ENCODE results near the gene CLK2. TPM values are rescaled to one million over a fixed set of nuclear protein-coding genes. Genes with fewer than 3 reads are reported as not detected.

CLK2 gene
- total and polyA plus RNA-seq, 2 donors (not counting 3 experiments of a cell fraction or from before 2014, with no cell fraction given) = 69.1 to 80.9 TPM

DNA sequence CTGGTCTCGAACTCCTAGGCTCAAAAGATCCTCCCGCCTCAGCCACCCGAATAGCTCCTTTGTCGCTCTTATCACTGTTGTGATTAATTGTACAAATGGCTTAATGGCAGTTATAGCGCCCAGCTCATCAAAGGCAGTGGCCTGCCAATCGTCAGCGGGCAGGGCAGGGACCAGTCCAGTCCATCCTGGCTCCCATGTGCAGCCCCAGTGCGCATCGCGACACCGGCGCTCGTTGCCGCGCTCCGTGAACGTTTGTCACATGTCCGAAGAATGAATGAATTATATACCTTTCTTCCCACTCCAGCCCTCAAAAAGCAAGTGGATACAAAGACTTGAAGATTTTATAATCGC, 46.4 kb downstream of the CLK2 start:
- peak overlapping the region; percentile 53 for H3K9ac ChIP-seq (replicated peaks; ENCODE audit: extremely low read depth, insufficient read depth, low read length)
- peak overlapping the region; percentile 55 for H3K4me2 ChIP-seq (ENCODE audit: insufficient read depth, low read length)
- dilution Hi-C loops (cut with MboI; ENCODE audit: extremely low pct_ligation_motif_present, low sequenced_read_pairs) (no loop called here), intact Hi-C loops (cut with micrococcal nuclease) (loop anchor here (1.0 to 5.0 kb wide), 4 partner anchors 17 to 51 kb away; partner anchors contain the start of gene THBS3)
- peak overlapping the region; percentile 63 for H3K27ac ChIP-seq (ENCODE audit: insufficient read depth, low read depth, low read length)
- no peaks in the 10 kb centered on the region for H4K20me1 ChIP-seq (replicated peaks; ENCODE audit: control insufficient read depth, extremely low read depth, insufficient read depth, low read length)
- H3K79me2 ChIP-seq (ENCODE audit: control insufficient read depth, insufficient read depth, low read length) = peaks cover 8% of the 10 kb centered on the region
- TF ChIP-seq POLR2A (IDR thresholded peaks at IDR 0.05; ENCODE audit: low read depth, low read length) = no peak
- TF ChIP-seq JUN (IDR thresholded peaks at IDR 0.05; ENCODE audit: borderline replicate concordance, insufficient read depth, insufficient read length, low read depth) = no peak
- TF ChIP-seq, protein P1, sequence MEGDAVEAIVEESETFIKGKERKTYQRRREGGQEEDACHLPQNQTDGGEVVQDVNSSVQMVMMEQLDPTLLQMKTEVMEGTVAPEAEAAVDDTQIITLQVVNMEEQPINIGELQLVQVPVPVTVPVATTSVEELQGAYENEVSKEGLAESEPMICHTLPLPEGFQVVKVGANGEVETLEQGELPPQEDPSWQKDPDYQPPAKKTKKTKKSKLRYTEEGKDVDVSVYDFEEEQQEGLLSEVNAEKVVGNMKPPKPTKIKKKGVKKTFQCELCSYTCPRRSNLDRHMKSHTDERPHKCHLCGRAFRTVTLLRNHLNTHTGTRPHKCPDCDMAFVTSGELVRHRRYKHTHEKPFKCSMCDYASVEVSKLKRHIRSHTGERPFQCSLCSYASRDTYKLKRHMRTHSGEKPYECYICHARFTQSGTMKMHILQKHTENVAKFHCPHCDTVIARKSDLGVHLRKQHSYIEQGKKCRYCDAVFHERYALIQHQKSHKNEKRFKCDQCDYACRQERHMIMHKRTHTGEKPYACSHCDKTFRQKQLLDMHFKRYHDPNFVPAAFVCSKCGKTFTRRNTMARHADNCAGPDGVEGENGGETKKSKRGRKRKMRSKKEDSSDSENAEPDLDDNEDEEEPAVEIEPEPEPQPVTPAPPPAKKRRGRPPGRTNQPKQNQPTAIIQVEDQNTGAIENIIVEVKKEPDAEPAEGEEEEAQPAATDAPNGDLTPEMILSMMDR (IDR thresholded peaks at IDR 0.05; ENCODE audit: extremely low read depth in 1 of 2, insufficient read depth in 1 of 2, low read depth in 1 of 2, low read length in 2 of 2) = no peak
- peak; percentile 17 for TF ChIP-seq MYC (IDR thresholded peaks at IDR 0.05; ENCODE audit: low read depth, low read length)
- H3K4me3 ChIP-seq (replicated peaks in 1 of 3; ENCODE audit: insufficient read depth in 1 of 3, low read depth in 1 of 3, low read length in 3 of 3) = peak overlapping the region; percentile 41 to 82 (median 58)
- no peaks in the 10 kb centered on the region for H3K27me3 ChIP-seq (ENCODE audit: control insufficient read depth in 2 of 2, insufficient read depth in 2 of 2, low read length in 2 of 2)
- no peaks in the 10 kb centered on the region for H3K9me1 ChIP-seq (replicated peaks; ENCODE audit: control insufficient read depth, extremely low read depth, insufficient read depth, low read length)
- H3K4me1 ChIP-seq (ENCODE audit: control insufficient read depth, extremely low read depth, insufficient read depth, low read length) = peaks cover 28% of the 10 kb centered on the region
- CTCF ChIA-PET = interaction anchor here (0.9 to 3.0 kb wide), 10 partner anchors 8 to 372 kb away, joined by 3 to 69 read pairs (median 4); partner anchors contain the start of genes KRTCAP2, MTX1 and THBS3
- POLR2A ChIA-PET = no interaction called here
- BruUV-seq (replicated peaks) = TSS peak; percentile 86
- H2AFZ ChIP-seq (ENCODE audit: low read depth, low read length) = peak overlapping the region; percentile 0
- H3K9me3 ChIP-seq (replicated peaks; ENCODE audit: control insufficient read depth, insufficient read depth, low read length) = no peaks in the 10 kb centered on the region
- no peaks in the 10 kb centered on the region for H3K36me3 ChIP-seq (ENCODE audit: control insufficient read depth in 2 of 2, extremely low read depth in 1 of 2, insufficient read depth in 2 of 2, low read length in 2 of 2)
- DNase-seq (ENCODE audit: low read depth, low spot score) = no peak
- no peak for FAIRE-seq

DNA sequence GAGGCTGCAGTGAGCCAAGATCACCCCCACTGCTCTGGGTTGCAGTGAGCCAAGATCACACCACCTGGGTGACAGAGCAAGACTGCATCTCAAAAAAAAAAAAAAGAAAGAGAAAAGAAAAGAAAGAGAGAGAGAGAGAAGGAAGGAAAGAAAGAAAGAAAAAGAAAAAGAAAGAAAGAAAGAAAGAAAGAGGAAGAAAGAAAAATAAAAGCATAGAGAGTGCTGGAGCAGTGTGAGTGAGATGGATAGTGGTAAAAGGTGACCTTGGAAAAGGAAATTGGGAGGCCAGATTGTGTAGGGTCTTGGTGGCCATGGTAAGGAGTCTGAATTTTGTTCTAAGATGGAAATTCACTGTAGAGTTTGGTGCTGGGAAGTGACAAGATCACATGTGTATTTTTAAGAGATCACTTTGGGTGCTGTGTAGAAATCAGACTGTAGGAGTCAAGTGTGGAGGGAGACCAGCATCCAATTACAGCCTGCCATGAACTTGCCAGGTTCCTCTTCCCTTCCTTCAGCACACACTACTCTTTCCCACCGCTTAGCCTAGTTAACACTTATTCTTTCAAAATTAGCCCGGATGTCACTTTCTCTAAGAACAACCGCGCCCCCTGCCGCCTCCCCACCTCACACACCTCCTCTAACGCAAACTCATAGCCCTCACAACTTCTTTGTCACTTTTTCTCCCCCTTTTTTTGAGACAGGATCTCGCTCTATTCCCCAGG, 47.0 kb downstream of the CLK2 start:
- H3K4me3 ChIP-seq (replicated peaks in 1 of 3; ENCODE audit: insufficient read depth in 1 of 3, low read depth in 1 of 3, low read length in 3 of 3) = peak overlapping the region; percentile 41 to 82 (median 58)
- dilution Hi-C loops (cut with MboI; ENCODE audit: extremely low pct_ligation_motif_present, low sequenced_read_pairs) (no loop called here), intact Hi-C loops (cut with micrococcal nuclease) (loop anchor here (1.0 to 5.0 kb wide), 3 partner anchors 19 to 50 kb away; partner anchors contain the start of gene THBS3)
- H3K9me1 ChIP-seq (replicated peaks; ENCODE audit: control insufficient read depth, extremely low read depth, insufficient read depth, low read length) = no peaks in the 10 kb centered on the region
- H3K36me3 ChIP-seq (ENCODE audit: control insufficient read depth in 2 of 2, extremely low read depth in 1 of 2, insufficient read depth in 2 of 2, low read length in 2 of 2) = no peaks in the 10 kb centered on the region
- peaks cover 8% of the 10 kb centered on the region for H3K79me2 ChIP-seq (ENCODE audit: control insufficient read depth, insufficient read depth, low read length)
- no peak for FAIRE-seq
- H3K4me1 ChIP-seq (ENCODE audit: control insufficient read depth, extremely low read depth, insufficient read depth, low read length) = peaks cover 28% of the 10 kb centered on the region
- H3K9ac ChIP-seq (replicated peaks; ENCODE audit: extremely low read depth, insufficient read depth, low read length) = peak overlapping the region; percentile 53
- TF ChIP-seq FOS (IDR thresholded peaks at IDR 0.05; ENCODE audit: borderline replicate concordance, insufficient read depth, low read length) = no peak
- TF ChIP-seq, protein P1 (IDR thresholded peaks at IDR 0.05; ENCODE audit: extremely low read depth in 1 of 2, insufficient read depth in 1 of 2, low read depth in 1 of 2, low read length in 2 of 2) = peak; percentile 57 to 76
- peak overlapping the region; percentile 63 for H3K27ac ChIP-seq (ENCODE audit: insufficient read depth, low read depth, low read length)
- ChIA-PET POLR2A (no interaction called here), CTCF (interaction anchor here (0.9 to 3.0 kb wide), 12 partner anchors 8 to 373 kb away, joined by 3 to 69 read pairs (median 6); partner anchors contain the start of genes KRTCAP2, MTX1 and THBS3)
- DNase-seq (ENCODE audit: low read depth, low spot score) = peak; percentile 91
- no peaks in the 10 kb centered on the region for H3K9me3 ChIP-seq (replicated peaks; ENCODE audit: control insufficient read depth, insufficient read depth, low read length)
- peak overlapping the region; percentile 55 for H3K4me2 ChIP-seq (ENCODE audit: insufficient read depth, low read length)
- BruUV-seq (replicated peaks) = no TSS peak
- peak overlapping the region; percentile 0 for H2AFZ ChIP-seq (ENCODE audit: low read depth, low read length)
- no peaks in the 10 kb centered on the region for H4K20me1 ChIP-seq (replicated peaks; ENCODE audit: control insufficient read depth, extremely low read depth, insufficient read depth, low read length)
- no peaks in the 10 kb centered on the region for H3K27me3 ChIP-seq (ENCODE audit: control insufficient read depth in 2 of 2, insufficient read depth in 2 of 2, low read length in 2 of 2)

Data from endothelial cell of umbilical vein (primary cell).